ENCODE results near the gene CALM1.
A peak's percentile ranks its signal among the peaks of the same experiment; 100 is the strongest.

CALM1 gene

DNA sequence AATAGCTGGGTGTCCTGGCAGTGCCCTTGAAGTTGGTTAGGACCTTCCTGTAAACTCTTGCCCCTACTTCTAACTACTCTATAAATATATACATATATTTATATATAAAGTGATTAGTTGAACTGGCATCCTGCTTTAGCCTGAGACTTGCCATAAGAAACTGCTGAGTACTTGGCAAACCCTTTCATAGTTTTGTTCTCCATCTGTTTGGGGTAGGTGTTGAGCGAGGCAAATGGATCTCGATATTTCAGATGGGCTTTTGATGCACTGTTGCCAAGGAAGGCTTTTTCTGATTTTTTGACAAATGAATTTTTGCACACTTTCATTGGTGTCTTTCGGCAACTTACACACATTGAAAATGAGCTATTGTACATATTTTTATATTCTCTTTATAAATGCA lies 10.4 kb downstream of the CALM1 start:
- DNase-seq (ENCODE audit: low spot score) (no peak), FAIRE-seq (no peak)

DNA sequence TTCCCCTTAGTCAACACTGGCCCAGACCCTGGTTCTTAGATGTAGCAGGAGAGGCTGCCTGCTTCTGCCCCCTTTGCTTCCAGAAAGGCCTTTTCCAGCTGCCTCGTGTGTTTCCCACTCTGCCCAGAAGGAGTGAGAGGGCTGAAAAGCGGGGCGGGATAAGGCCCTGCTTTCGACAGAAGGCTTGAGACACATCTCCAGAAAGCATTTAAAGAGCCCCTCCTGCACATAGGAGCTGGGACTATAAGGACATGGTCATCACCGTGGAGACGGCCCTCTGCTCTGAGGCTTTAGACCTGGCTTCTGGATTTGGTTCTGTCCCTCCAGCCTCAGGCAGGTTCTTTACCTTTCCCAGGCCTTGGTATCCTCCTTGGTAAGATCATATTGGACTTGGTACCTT lies 11.9 kb downstream of the CALM1 start:
- FAIRE-seq: no peak
- no peak for DNase-seq (ENCODE audit: low spot score)

DNA sequence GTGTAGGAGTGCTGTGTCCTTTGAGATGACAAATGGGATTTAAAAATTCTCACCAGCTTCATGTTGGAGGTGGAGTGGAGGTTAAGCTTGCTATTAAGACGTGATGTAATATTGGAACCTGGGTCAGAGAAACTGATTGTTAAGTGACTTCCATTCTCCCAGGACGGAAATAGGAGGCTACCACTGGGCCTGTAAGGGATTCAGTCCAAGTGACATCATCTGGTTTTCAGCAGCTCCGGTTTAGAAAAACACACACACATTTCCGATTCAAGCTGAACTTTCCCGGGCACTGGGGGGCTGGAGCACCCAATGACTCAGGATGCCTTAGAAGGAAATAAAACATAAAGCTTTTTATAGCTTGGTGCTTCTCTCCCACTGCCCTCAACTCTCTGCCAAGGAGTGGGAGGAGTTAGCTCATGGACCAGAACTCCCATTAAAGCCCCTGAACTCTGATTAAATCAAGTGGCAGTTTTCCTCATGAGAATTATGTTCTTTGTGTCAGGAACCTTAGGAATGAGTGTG lies 12.4 kb downstream of the CALM1 start:
- peak; percentile 52 for DNase-seq (ENCODE audit: low spot score)
- FAIRE-seq: no peak

DNA sequence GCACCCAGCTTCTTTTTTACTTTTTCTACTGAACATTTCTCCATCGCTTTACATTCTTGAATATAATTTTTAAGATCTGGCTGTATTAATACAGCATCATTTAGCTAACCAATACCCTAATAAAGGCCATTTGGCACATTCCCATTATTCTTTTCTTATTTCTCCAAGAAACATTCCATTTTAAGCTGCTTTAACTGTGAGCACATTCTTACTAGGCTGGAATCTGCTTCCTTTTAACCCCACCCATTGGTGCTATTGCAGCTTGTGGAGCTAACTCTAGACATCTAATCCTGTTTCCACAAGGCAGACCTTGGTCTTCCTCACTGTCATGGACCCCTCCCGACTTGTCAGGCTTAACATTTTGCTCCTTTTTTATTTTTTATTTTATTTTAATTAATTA lies 15.2 kb downstream of the CALM1 start:
- no peak for DNase-seq (ENCODE audit: low spot score)
- FAIRE-seq: no peak

DNA sequence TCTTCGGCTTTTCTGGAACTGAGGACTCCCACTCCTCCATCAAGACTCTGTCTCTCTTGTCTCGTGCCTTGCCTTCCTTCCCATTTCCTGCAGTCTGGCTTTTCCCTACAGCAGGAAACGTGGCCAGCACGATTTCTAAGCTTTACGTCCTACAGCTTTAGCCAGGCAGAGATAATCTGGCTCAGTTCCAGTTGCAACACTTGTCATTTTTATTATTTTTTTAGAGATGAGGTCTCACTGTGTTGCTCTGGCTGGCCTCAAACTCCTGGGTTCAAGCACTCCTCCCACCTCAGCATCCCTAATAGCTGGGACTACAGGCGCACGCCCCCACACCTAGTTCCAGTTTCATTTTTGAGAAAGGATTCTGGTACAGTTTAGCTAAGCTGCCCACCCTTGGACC lies 19.9 kb downstream of the CALM1 start:
- DNase-seq (ENCODE audit: low spot score) (no peak), FAIRE-seq (no peak)

DNA sequence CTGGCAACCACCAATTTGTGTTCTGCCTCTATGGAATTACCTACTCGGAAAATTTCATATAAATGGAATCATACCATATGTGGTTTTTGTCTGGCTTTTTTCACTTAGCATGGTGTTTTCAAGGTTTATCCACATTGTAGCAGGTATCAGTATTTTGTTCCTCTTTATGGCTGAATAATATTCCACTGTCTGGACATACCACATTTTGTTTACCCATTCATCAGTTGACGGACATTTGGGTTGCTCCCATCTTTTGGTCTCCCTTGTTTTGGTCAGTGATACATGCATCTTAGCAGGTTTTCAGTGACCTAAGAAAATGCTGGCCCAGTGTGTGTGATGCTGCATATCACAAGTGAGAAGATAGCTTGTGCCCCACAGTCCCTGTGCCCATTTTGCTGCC lies 21.2 kb downstream of the CALM1 start:
- no peak for DNase-seq (ENCODE audit: low spot score)
- no peak for FAIRE-seq

DNA sequence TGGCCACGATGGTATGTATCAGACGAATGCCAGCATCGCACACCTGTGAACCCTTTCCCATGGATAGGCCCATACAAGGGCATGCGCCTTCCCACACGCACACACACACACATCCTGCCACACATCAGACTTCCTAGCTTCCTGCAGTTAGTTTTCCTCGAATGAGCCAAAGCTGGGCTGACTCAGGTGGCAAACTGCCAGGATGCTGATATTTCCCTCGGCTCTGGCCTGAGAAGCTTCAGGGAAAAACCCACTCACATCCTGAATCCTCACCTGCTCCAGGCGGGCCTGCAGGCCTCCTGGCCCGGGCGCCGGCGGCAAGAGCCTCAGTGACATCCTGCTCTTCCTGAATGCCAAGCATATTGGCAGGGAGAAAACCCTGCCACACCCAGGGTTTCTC lies 22.4 kb downstream of the CALM1 start:
- FAIRE-seq: no peak
- DNase-seq (ENCODE audit: low spot score): peak; percentile 71

DNA sequence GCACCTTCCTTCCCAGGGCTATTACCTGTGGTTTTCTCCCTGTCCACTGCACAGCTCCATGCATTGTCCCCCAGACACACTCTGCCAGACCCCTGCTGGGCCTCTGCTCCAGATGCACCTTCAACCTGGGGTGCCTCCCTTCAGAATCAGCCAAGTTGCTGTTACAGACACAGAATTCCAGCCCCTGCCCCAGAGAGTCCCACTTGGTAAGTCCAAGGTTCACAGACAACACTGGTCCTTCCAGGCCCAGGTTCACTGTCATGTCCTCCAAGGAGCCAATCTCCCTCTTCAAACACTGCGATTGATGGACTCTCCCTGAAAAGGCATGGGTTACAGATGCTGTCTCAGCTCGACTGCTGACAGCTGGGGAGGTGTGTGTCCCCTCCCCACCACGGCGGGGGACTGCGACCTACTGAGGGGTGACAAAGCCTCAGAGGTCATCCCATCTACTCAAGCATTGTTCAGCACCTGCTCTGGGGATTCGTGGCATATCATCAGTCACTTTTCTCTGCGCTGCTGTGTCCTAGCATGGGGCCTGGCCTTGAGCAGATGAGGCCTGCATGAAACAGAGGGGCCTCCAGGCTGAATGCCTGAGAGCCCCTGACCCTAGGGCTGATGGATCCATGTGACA lies 24.3 kb downstream of the CALM1 start:
- DNase-seq (ENCODE audit: low spot score) (no peak), FAIRE-seq (no peak)

DNA sequence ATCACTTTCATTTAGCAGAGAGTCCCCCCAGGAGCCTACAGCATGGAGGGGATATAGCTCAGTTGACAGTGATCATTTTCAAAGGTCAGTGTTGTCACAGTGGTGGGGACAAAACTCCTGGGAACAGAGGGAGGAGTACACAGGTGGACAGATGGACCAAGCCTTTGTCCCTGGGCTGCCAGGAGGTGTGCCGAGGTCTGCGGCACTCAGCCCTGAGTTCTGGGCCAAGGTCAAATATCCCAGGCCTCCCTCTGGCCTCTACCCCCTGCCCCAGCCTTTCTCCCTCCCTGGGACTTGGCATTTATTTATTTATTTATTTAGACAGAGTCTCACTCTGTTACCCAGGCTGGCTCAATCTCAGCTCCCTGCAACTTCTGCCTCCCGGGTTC lies 24.8 kb downstream of the CALM1 start:
- FAIRE-seq (no peak), DNase-seq (ENCODE audit: low spot score) (no peak)

DNA sequence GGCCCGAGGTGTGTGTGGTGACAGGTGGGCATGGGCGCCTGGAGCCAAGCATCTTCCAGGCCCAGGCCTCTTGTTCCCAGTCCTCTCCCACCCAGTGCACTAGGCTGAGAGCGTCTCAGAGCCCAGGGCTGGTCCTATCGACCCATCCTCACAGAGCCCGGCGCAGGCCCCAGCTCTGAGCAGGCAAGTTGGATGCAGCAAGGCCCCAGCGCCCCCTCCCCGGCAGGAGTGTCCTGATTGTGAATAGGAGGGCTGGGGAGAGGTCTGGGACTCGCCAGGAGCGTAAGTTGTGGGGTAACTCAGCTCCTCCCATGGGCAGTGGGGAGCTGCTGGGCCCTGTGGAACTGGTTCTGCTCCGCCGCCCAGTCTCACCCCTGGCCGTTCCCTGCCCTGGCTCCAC lies 26.3 kb downstream of the CALM1 start:
- no peak for DNase-seq (ENCODE audit: low spot score)
- no peak for FAIRE-seq

DNA sequence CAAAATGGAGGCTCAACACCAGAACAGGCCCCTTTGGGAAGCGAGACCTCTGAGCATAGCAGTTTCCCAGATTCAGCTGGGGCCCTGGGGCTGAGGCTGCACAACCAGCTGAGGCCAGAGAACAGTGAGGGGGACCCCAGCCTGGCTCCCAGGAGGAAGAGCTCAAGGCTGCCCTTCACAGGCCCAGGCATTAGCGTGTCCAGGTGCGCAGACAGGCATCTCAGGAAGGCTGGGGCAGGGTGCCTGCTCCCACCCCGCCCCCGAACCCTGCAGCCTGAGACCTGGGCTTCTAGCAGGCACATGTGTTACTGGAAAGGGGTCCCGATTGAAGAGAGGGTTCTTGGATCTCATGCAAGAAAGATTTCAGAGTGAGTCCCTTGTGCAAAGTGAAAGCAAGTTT lies 27.2 kb downstream of the CALM1 start:
- FAIRE-seq (no peak), DNase-seq (ENCODE audit: low spot score) (no peak)

DNA sequence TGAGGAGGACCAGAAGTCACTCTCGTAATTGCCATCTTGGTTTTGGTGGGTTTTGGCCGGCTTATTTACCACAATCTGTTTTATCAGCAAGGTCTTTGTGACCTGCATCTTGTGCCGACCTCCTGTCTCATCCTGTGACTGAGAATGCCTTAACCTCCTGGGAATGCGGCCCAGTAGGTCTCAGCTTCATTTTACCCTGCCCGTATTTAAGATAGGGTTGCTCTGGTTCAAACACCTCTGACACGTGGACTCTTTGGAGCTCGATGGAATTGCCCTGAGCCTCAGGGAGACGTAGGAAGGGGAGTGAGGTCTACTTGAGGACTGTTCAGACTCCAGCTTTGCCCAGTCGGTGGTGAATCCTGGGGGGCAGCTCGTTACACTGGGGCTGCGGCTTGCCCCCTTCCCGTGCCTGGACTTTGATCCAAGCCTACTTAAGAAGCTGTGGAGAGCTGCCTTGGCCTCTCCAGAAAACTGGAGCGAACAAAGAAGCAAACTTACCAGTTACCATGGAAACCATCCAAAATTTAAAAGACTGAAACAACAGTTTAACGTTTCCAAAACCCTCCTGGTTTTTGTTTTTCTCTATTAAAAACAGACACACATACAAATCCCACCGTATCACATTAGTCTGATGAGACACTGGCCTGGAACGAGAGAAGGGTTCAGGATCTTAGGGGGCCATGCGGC lies 28.0 kb downstream of the CALM1 start:
- FAIRE-seq (no peak), DNase-seq (ENCODE audit: low spot score) (no peak)

DNA sequence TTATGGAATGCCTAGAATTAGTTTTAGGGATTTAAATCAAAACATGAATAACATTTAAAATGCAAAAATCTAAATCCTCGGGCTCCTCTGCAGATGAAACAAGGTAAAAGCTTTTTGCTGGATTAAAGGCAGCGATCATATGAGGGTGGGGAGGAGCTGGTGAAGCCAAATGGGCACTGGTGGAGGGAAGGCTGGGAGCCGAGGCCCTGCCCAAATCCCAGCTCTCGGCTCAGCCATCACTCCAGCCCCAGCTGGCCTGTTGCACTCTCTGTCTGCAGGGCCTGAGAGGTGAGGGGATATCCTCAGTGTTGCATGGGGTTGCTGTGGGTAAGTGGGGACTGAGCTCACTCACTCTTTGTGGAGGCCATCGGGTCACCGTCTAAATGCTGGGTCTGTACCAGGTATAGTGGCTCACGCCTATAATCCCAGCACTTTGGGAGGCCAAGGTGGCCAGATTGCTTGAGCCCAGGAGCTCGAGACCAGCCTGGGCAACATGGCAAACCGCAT lies 28.6 kb downstream of the CALM1 start:
- FAIRE-seq (no peak), DNase-seq (ENCODE audit: low spot score) (no peak)

DNA sequence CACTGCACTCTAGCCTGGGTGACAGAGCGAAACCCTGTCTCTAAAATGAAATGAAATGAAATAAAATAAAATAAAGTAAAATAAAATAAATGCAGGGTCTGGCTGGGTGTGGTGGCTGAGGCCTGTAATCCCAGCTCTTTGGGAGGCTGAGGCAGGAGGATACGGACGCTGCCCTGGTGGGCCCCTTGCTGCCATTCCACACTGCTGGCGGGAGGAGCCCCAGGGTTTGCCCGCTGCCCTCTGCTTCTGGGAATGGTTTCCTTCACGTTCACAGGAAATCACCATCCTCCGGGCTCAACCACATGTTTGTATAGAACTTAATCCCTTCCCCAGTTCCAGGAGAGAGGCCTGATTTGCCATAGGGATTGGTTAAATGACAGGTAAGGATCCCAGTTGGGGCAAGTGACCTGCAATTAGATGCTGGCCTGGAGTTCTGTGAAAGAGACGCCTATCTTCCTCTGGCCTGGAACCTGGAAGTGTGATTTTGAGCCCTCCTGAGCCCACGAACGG lies 29.3 kb downstream of the CALM1 start:
- FAIRE-seq: no peak
- DNase-seq (ENCODE audit: low spot score): no peak

DNA sequence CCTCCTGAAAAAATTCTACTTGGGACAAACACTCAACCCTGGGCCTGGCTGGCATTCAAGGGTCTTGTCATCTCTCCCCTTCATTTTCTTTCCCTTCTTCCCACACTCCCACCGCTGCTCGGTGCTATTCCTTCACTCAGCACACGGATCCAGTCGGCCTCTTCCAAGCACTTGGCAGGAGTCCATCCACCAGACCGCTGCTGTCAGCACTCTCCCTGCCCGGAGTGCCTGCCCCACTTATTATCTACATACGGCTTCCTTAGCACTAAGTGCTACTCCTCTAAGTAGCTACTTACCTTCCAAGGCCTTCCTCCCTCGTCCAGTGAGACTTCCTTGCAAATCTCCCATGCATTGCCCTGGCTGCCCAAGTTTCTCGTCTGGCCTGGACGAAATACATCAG lies 29.8 kb downstream of the CALM1 start:
- DNase-seq (ENCODE audit: low spot score) (peak; percentile 59), FAIRE-seq (no peak)

DNA sequence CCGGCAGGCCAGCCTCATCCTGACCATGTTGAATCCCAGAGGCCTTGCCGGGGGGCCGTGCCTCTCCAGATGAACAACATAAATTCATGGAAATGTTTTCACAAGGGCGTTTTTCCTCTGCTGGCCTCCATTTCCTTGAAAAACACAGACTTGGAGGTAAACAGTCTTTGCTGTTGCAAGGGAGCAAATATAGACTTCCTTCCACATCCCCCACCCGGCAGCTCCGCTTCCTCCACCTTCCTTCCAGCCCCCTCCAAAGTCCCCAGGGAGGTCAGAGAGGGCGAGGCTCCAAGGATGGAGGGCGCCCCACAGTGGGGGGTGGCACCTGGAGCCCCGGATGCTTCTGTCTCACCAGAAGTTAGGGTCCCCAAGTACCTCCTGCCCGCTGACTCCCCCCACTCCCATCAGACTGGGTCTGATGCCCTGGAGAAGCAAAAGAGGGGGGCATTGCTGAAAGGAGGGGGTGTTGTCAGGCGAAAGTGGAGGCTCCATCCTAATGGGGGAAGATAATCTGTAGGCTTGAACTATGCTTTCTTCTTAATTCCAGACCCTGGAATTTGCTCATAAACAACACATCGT lies 31.1 kb downstream of the CALM1 start:
- FAIRE-seq: no peak
- DNase-seq (ENCODE audit: low spot score): no peak

DNA sequence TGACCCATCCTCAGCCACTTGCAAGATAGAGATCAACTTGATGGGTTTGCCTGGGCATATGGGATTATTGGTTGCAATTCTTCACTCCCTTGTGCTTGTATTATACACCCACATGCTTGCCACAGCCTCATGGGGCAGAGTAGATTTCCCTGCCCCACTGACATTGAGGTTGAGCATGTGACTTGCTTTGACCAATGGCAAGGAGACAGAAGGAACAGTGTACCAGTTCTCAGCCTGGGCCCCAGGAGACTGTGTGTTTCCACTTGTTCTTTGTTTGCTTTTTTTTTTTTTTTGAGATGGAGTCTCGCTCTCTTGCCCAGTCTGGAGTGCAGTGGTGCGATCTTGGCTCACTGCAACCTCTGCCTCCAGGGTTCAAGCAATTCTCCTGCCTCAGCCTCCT lies 31.8 kb downstream of the CALM1 start:
- FAIRE-seq (no peak), DNase-seq (ENCODE audit: low spot score) (no peak)

DNA sequence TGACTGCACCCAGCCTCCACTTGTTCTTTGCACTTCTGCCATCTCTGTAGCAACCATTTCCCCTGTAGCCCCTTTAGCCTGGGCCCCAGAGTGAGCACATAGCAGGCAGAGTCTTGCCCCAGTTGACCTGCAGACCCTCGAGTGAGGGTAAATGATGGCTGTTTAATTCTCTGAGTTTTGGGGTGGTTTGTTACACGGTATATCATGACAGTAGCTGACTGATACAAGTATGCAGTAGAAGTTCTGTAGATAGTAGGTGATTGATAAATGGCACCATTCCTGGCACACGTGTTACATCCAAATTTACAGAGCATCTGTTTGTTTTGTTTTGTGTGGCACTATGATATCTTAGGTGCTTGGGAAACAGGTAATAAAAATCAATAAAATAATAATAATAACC lies 32.4 kb downstream of the CALM1 start:
- DNase-seq (ENCODE audit: low spot score) (no peak), FAIRE-seq (no peak)

DNA sequence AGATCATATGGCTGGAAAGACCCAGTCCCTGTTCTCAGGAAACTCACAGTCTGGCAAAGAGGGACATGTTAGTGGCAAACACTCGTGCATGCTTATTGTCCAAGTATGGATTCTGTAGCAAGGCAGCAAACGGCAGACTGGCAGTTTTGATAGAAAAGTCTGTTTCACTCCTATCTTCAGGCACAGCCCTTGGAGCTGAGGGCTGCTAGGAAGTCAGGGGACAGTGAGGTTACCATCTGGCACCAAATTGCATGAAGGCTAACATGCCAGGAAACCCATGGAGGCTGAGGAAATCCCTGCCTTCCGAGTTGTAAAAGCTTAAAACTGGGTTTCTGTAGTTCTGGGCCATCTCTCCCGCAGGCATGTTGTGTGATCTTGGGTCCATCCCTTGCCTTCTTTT lies 32.9 kb downstream of the CALM1 start:
- DNase-seq (ENCODE audit: low spot score) (no peak), FAIRE-seq (no peak)

DNA sequence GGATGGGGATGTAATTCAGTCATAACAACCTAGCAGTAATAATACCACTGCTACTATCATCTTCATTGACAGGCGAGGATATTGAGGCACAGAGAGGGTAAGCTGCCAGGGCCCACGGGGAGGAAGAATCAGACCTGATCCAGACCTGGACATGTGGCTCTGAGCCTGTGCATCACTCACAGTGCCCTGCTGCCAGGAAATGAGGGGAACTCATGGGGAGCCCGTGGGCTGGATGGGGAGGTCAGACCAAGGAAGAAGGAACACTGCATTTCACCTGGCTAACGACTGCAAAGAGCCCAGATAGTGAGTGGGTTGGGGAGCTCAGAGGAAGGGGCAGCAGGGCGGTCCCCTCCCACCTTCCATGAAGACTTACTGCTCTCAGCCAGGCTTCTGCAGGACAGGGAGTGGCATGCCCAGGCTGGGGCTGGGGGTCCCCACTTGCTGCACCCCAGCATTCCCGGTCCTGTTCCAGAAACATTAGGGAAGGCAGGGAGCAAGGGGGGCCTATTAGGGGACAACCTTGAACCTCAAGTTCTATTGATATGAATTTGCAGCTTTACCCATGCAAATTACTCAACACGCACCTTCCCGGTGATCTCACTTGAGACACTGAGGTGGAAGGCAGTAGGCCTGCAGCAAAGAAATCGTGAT lies 37.7 kb downstream of the CALM1 start:
- FAIRE-seq (no peak), DNase-seq (ENCODE audit: low spot score) (no peak)

DNA sequence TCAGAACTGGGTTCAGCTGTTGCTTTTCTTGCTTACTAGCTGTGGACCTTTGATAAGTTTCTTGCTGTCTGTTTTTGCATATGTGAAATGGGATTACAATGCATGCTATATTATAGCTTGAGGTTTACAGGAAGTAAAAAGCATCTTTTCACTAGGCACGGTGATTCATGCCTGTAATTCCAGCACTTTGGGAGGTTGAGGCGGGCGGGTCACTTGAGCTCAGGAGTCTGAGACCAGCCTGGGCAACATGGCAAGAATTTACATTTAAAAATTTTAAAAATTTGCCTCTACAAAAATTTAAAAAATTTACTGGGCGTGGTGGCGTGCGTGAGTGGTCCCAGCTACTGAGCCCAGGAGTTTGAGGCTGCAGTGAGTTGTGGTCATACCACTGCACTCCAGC lies 42.0 kb downstream of the CALM1 start:
- DNase-seq (ENCODE audit: low spot score) (no peak), FAIRE-seq (no peak)

DNA sequence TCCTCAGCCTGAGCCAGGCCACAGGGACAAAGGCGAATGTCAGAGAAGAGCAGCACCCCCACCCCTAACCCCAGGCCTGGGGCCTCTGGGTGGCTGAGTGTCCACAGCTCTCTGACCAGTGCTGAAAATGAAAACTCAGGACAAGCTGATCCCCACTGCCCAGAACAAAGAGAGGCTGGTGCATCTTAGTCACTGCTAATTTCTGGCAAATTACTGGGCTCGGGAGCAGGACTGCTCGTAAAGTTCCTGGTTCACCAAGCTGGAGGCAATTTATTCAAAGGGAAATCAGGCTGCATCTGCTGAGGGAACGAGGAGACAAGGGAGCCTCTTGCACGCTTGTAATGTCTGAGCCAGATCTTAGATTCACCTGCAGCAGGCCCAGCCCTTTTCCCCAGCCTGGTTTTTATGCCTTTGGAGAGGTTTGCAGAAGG lies 43.2 kb downstream of the CALM1 start:
- FAIRE-seq (no peak), DNase-seq (ENCODE audit: low spot score) (no peak)

Measured in urothelium cell line (cell line).